ENCODE measurements around the gene ZNF516.

Gene ZNF516

GRCh38 chr18:76343938-76344569, 151.0 kb downstream of the ZNF516 start:
- no peak for DNase-seq (ENCODE audit: low read depth, low spot score)

GRCh38 chr18:76340410-76340809, 154.6 kb downstream of the ZNF516 start:
- no peak for DNase-seq (ENCODE audit: low read depth, low spot score)

- DNase-seq (ENCODE audit: low read depth, low spot score) = no peak
Observed at GRCh38 chr18:76339246-76339620, 155.8 kb downstream of the ZNF516 start.

GRCh38 chr18:76338619-76339245, 156.3 kb downstream of the ZNF516 start:
- DNase-seq (ENCODE audit: low read depth, low spot score) = no peak

- no peak for DNase-seq (ENCODE audit: low read depth, low spot score)
Observed at GRCh38 chr18:76338088-76338487, 157.0 kb downstream of the ZNF516 start.

GRCh38 chr18:76335859-76336640, 159.0 kb downstream of the ZNF516 start:
- no peak for DNase-seq (ENCODE audit: low read depth, low spot score)

- no peak for DNase-seq (ENCODE audit: low read depth, low spot score)
Observed at GRCh38 chr18:76328140-76328539, 166.9 kb downstream of the ZNF516 start.

GRCh38 chr18:76323891-76324290, 171.2 kb downstream of the ZNF516 start:
- no peak for DNase-seq (ENCODE audit: low read depth, low spot score)

GRCh38 chr18:76322686-76323085, 172.4 kb downstream of the ZNF516 start:
- no peak for DNase-seq (ENCODE audit: low read depth, low spot score)

GRCh38 chr18:76319366-76319765, 175.7 kb downstream of the ZNF516 start:
- no peak for DNase-seq (ENCODE audit: low read depth, low spot score)

GRCh38 chr18:76318607-76319006, 176.4 kb downstream of the ZNF516 start:
- DNase-seq (ENCODE audit: low read depth, low spot score) = no peak

GRCh38 chr18:76317136-76317535, 177.9 kb downstream of the ZNF516 start:
- DNase-seq (ENCODE audit: low read depth, low spot score) = no peak

GRCh38 chr18:76315722-76316230, 179.3 kb downstream of the ZNF516 start:
- no peak for DNase-seq (ENCODE audit: low read depth, low spot score)

- no peak for DNase-seq (ENCODE audit: low read depth, low spot score)
Observed at GRCh38 chr18:76314496-76314895, 180.5 kb downstream of the ZNF516 start.

- no peak for DNase-seq (ENCODE audit: low read depth, low spot score)
Observed at GRCh38 chr18:76314015-76314414, 181.0 kb downstream of the ZNF516 start.
